Eye (tissue), 1 donor: ENCODE data around the gene ADGRB2.

Experiments
- DNase-seq: peaks from one replicate; pipeline ENCODE4 v3.0.0-alpha.2; 2015

ADGRB2 gene

DNA sequence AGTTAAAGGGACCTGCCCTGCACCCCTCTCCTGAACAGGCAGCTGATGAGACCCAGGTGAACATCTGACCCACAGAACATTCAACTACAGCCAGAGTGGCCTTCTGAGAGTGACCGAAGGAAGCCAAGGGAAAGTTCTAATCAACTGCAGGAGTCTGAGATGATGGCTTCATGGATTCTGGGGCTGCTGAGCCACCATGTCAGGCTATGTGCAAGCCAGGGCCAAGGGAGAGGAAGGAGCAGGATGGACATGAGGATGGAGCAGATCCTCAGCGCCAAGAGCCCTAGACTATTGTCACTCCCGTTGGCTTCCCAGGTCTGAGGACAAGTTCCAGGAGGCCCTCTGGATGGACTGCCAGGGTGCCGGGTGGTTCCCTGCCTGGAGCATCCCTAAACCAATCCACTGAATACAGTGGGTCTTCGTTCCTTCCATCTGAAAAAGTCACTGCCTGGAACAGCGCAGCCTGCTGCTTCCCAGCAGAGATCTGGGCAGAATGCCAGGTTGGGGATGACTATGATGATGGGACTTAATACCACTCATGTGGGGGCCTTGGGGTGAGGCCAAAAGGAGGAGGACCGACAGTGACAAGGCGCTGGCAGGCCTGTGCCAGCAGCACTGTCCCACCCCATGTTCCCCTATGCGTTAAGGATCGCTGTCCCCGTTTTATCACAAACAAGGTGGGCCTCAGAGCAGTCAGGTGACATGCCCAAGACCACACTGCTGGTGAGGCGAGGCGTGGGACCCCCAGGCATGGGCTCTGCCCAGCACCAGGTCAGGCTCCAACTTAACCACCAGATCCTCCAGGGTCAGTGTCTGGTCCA, 31.9 kb upstream of the ADGRB2 start:
- DNase-seq, result no peak

DNA sequence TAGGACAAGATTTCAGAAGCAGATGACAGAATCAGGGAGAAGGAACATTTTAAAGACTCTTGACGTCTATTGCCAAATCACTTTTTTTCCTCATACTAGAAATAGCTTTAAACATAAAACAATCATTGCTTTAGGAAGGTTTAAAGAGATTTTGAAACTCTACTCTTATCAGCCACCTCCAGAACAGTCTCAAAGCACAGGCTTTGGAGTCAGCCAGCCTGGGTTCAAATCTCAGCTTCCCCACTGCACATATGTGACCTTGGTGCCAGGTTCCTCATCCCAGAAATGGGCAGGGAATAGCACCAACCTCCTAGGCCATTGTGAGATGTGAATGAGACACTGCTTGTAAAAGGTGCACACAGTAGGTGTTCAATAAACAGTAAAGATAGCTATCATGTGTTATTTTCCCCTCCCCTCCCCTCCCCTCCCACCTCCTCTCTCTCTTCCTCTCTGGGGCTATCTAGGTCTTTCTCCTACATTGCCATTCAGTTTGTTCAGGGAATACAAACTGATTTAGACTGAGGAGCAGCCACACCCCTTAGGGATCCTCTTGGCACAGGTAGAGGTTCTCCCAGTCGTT, 31.0 kb upstream of the ADGRB2 start:
- DNase-seq, result no peak

GRCh38 chr1:31793586-31794285, 29.6 kb upstream of the ADGRB2 start:
- no peak for DNase-seq

DNA sequence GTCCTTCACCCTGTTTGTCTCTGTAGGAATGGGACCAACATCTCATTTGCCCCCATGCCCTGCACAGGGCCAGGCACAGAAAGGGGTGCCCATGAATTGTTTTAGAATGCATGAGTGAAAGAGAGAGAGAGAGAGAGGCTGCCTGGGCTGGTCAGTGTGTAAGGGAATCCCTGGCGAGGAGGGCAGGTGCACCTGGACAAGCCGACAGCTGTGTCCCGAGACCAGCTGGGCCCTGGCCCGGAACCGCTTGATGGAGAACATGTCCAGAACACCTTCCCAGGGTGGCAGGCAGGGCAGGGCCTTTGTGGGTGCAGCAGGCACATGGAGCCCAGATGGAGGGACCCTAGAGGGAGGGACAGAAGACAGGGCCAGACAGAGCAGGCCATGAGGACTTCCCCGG, 28.9 kb upstream of the ADGRB2 start:
- no peak for DNase-seq

- no peak for DNase-seq
Measured at GRCh38 chr1:31792541-31792940, 28.4 kb upstream of the ADGRB2 start.

DNA sequence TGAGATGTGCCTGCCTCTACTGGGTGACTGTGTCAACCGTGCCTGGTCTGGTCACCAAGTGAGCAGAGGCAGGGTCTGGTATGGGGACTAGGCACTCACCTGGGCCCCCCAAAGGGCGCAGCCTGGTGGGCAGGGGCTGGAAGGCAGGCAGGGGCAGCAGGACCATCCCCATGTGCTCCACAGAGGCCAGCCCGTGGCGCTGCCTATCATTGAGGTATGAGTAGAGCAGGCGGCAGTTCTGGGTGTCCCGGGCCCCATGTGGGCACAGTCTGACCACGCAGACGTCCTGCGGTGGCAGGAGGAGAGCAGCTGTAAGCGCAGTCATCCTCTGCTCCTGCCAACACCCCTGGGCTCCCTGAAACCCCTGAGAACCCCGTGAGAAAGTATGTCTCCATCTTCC, 28.0 kb upstream of the ADGRB2 start:
- no peak for DNase-seq

- no peak for DNase-seq
Measured at GRCh38 chr1:31791131-31791858, 27.2 kb upstream of the ADGRB2 start.

GRCh38 chr1:31790641-31791091, 26.5 kb upstream of the ADGRB2 start:
- DNase-seq, result no peak

- DNase-seq, result no peak
Measured at GRCh38 chr1:31790140-31790539, 26.0 kb upstream of the ADGRB2 start.

GRCh38 chr1:31789259-31790065, 25.3 kb upstream of the ADGRB2 start:
- peak; percentile 97 for DNase-seq

- DNase-seq, result peak; percentile 88
Measured at GRCh38 chr1:31788825-31789256, 24.7 kb upstream of the ADGRB2 start.

GRCh38 chr1:31788138-31788824, 24.1 kb upstream of the ADGRB2 start:
- peak; percentile 97 for DNase-seq

DNA sequence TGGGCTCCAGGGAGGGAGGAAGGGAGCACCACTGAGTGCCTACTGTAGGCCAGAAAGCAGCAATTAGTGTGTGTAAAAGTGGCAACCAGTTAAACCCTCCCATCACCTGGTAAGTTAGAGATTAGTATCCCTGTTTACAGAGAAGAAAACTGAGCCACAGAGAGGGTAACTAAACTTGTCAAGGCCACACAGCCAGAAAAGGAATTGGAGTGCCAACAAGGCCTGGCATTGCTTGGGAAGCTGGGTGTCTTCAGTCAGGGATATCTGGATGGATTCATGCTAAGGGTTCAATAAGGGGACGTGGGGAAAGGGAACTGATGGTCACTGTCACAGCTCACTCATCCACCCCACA, 23.6 kb upstream of the ADGRB2 start:
- DNase-seq, result no peak

GRCh38 chr1:31787261-31787660, 23.1 kb upstream of the ADGRB2 start:
- DNase-seq, result no peak

- DNase-seq, result no peak
Measured at GRCh38 chr1:31786366-31787060, 22.4 kb upstream of the ADGRB2 start.

- DNase-seq, result no peak
Measured at GRCh38 chr1:31785947-31786290, 21.8 kb upstream of the ADGRB2 start.

- DNase-seq, result no peak
Measured at GRCh38 chr1:31785020-31785946, 21.1 kb upstream of the ADGRB2 start.

DNA sequence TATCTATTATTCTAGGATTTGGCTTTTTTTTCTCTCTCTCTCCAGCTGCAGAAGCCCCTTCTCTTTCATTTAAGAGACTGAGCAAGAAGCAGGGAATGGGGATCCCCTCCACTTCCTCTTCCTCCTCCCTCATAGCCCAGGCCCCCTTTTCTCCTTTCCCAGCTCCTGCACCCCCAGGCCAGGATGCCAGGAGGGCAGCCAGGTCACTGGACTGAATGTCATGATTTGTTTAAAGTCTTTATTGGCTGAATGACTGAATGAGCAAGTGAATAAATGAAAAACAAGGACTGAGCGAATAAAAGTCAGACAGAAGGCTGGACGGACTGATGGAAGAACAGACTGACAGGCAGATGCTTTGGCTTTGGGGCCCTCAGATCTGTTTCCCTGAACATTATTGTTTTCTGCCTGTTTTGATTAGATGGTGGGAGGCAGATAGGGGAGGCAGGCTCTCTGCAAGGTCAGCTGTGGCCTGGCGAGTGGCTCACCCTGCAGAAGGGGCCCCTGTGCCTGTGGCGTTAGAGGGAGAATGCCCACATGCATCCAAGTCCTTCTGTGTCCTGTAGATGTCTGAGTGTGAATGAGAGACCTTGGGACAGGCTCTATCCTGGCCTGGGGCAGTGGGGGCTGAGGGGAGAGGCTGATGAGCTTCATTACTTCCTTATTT, 20.3 kb upstream of the ADGRB2 start:
- no peak for DNase-seq

DNA sequence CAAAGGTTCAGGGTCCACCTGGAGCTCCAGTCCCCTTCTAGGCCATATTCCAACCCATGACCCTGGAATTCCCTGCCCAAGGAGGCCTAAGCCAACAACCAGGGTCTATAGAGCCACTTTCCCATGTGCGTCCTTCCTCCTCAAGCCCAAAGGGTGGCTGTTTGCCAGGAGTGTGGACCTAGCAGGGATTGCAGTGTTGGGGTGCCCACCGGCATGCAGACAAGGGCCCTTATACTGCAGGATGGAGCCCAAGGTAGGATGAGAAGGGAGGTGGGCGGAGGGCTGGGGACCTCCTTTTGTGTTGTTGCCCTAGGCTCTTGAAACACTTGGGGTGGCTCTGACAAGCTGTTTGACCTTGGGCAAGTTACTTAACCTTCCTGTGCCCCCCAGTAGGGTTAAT, 19.7 kb upstream of the ADGRB2 start:
- no peak for DNase-seq
